HCT116 (cell line): ENCODE data around the gene TTC39C. TPM values are rescaled to one million over a fixed set of nuclear protein-coding genes. Genes with fewer than 3 reads are reported as not detected.

ENCODE experiments used
- ATAC-seq: fragments of 200-7000 bp; cut with Tn5 transposase; 2 replicates; pipeline ENCODE4 v1.9.1; 2020; ENCODE audit warnings: mild to moderate bottlenecking, moderate library complexity
- BruUV-seq: library from RNA; stranded (reverse); fragments of 400-500 nt; replicated peaks from 2 replicates; lab custom pipeline; 2021; lab: Mats Ljungman, UMichigan
- CTCF ChIA-PET: fragments of 300-600 bp; sonication (Branson Sonifier 250); formaldehyde crosslinking; loops from one replicate; lab custom pipeline; 2021; ENCODE audit warnings: antibody characterized with exemption; lab: Charles Lee
- POLR2A ChIA-PET: fragments of 300-600, 350-600 bp; sonication (Branson Sonifier 250); formaldehyde crosslinking; loops from one replicate; lab custom pipeline; 2021; ENCODE audit warnings: antibody characterized with exemption; lab: Charles Lee
- RAD21 ChIA-PET, 2 experiments: fragments of 300-600 bp; sonication (Branson Sonifier 250); formaldehyde crosslinking; loops; one replicate each; lab custom pipeline; 2023; ENCODE audit warnings: low total read pairs in 2 of 2; ENCODE audit not compliant: uncharacterized antibody in 2 of 2, unreplicated experiment in 2 of 2, low non-redundant PET in 1 of 2; lab: Charles Lee
- DNase-seq: peaks from one replicate; pipeline ENCODE4 v3.0.0-alpha.2; 2010; ENCODE audit warnings: low read depth, low spot score
- H2AFZ ChIP-seq: fragments of 200-600 bp; shearing (Covaris generic), sonication (generic); 2 replicates; pipeline ENCODE4 v1.6.1; 2017; ENCODE audit warnings: low read depth, mixed run types, mixed read lengths, antibody characterized with exemption, low read length; ENCODE audit not compliant: poor library complexity, severe bottlenecking
- H3K27ac ChIP-seq: 2 replicates; pipeline ENCODE4 v1.5.1; 2012; ENCODE audit warnings: low read depth, low read length
- H3K27me3 ChIP-seq: fragments of 200-600 bp; sonication (generic); 2 replicates; pipeline ENCODE4 v1.6.1; 2016; ENCODE audit warnings: mixed run types, low read length, mixed read lengths; ENCODE audit not compliant: insufficient read depth
- H3K36me3 ChIP-seq, 2 experiments: fragments of 200-500 bp in 1 of 2; fragments of 200-600 bp in 1 of 2; sonication (Bioruptor generic) in 1 of 2; sonication (generic) in 1 of 2; 2 replicates each; pipeline versions ENCODE4 v1.5.1 to v1.6.1; 2014 to 2016; ENCODE audit warnings: low read length in 2 of 2, inconsistent platforms in 1 of 2, mixed read lengths in 1 of 2, mixed run types in 1 of 2; ENCODE audit not compliant: insufficient read depth in 2 of 2, control insufficient read depth in 1 of 2
- H3K4me1 ChIP-seq, 2 experiments: fragments of 200-600 bp in 1 of 2; sonication (generic) in 1 of 2; 2 replicates each; pipeline versions ENCODE4 v1.5.1 to v1.6.1; 2012 to 2017; ENCODE audit warnings: low read length in 2 of 2, inconsistent platforms in 1 of 2, mild to moderate bottlenecking in 1 of 2, mixed read lengths in 1 of 2, mixed run types in 1 of 2, moderate library complexity in 1 of 2; ENCODE audit not compliant: insufficient read depth in 2 of 2, control insufficient read depth in 1 of 2
- H3K4me2 ChIP-seq: fragments of 200-600 bp; sonication (generic); 2 replicates; pipeline ENCODE4 v1.6.1; 2017; ENCODE audit warnings: mixed run types, low read length, mixed read lengths
- H3K4me3 ChIP-seq, 2 experiments: fragments of 200-600 bp in 1 of 2; sonication (generic) in 1 of 2; replicated peaks in 1 of 2; 2 replicates each; pipeline ENCODE4 v1.5.1; 2011 to 2016; ENCODE audit warnings: low read length in 2 of 2, control low read depth in 1 of 2, low read depth in 1 of 2, mild to moderate bottlenecking in 1 of 2, mixed read lengths in 1 of 2, mixed run types in 1 of 2
- H3K79me2 ChIP-seq: fragments of 200-600 bp; sonication (generic); 2 replicates; pipeline ENCODE4 v1.6.1; 2017; ENCODE audit warnings: mild to moderate bottlenecking, mixed run types, low read length, moderate library complexity, mixed read lengths; ENCODE audit not compliant: insufficient read depth
- H3K9ac ChIP-seq: fragments of 200-600 bp; sonication (generic); 2 replicates; pipeline ENCODE4 v1.6.1; 2016; ENCODE audit warnings: low read length, mixed read lengths
- H3K9me2 ChIP-seq: fragments of 200-600 bp; sonication (generic), shearing (Covaris generic); 2 replicates; pipeline ENCODE4 v1.6.1; 2017; ENCODE audit warnings: mixed run types, mild to moderate bottlenecking, moderate library complexity; ENCODE audit not compliant: insufficient read depth
- H3K9me3 ChIP-seq, 2 experiments: fragments of 200-500 bp in 1 of 2; fragments of 200-600 bp in 1 of 2; sonication (Bioruptor generic) in 1 of 2; sonication (generic) in 1 of 2; 2 replicates each; pipeline ENCODE4 v1.6.1; 2014 to 2017; ENCODE audit warnings: low read length in 2 of 2, mixed read lengths in 2 of 2, inconsistent platforms in 1 of 2, low read depth in 1 of 2, mild to moderate bottlenecking in 1 of 2, mixed run types in 1 of 2, moderate library complexity in 1 of 2; ENCODE audit not compliant: control insufficient read depth in 1 of 2, insufficient read depth in 1 of 2
- H4K20me1 ChIP-seq: fragments of 200-600 bp; sonication (generic), shearing (Covaris generic); 2 replicates; pipeline ENCODE4 v1.6.1; 2017; ENCODE audit warnings: mixed run types, mild to moderate bottlenecking, moderate library complexity; ENCODE audit not compliant: insufficient read depth
- ATF3 ChIP-seq: IDR thresholded peaks from 2 replicates; pipeline ENCODE4 v1.6.1; 2012
- CEBPB ChIP-seq: IDR thresholded peaks from 2 replicates; pipeline ENCODE4 v1.6.1; 2012; ENCODE audit warnings: low read depth
- EZH2 ChIP-seq: fragments of 200-600 bp; sonication (generic); IDR thresholded peaks from 2 replicates; pipeline ENCODE4 v1.6.1; 2017; ENCODE audit warnings: antibody characterized with exemption, mixed run types
- EZH2phosphoT487 ChIP-seq: fragments of 200-600 bp; IDR thresholded peaks from 2 replicates; pipeline ENCODE4 v1.6.1; 2018; ENCODE audit warnings: antibody characterized with exemption, borderline replicate concordance
- POLR2A ChIP-seq: IDR thresholded peaks from 2 replicates; pipeline ENCODE4 v1.7.0; 2011; ENCODE audit warnings: borderline replicate concordance; ENCODE audit not compliant: insufficient read depth, insufficient read length; ENCODE audit errors: extremely low read depth
- POLR2AphosphoS5 ChIP-seq: IDR thresholded peaks from 2 replicates; pipeline ENCODE4 v1.6.1; 2011; ENCODE audit warnings: mild to moderate bottlenecking, low read depth, low read length, moderate library complexity
- SIN3A ChIP-seq: IDR thresholded peaks from 2 replicates; pipeline ENCODE4 v1.6.1; 2012; ENCODE audit warnings: low read depth
- TCF7L2 ChIP-seq: IDR thresholded peaks from 2 replicates; pipeline ENCODE4 v1.7.0; 2011; ENCODE audit warnings: borderline replicate concordance, inconsistent platforms; ENCODE audit not compliant: insufficient read depth, insufficient read length; ENCODE audit errors: extremely low read depth
- YY1 ChIP-seq: IDR thresholded peaks from 2 replicates; pipeline ENCODE4 v1.6.1; 2011; ENCODE audit warnings: low read length, low read depth, moderate library complexity, mild to moderate bottlenecking; ENCODE audit not compliant: insufficient replicate concordance; ENCODE audit errors: extremely low read depth
- intact Hi-C: fragments of 100-400 bp; cut with micrococcal nuclease; formaldehyde crosslinking; loops from 2 replicates; pipeline ENCODE4 v1.10.0; 2022
- total RNA-seq: library from RNA; stranded (reverse); gene quantifications from one replicate; pipeline ENCODE4 v1.2.1, GENCODE V29; 2021; ENCODE audit not compliant: unreplicated experiment
- TF ChIP-seq, protein P1 (sequence below): IDR thresholded peaks from 2 replicates; pipeline ENCODE4 v1.6.1; 2011; ENCODE audit warnings: mild to moderate bottlenecking, low read length, moderate library complexity; ENCODE audit not compliant: insufficient replicate concordance; ENCODE audit errors: extremely low read depth
- TF ChIP-seq, protein P2 (sequence below), 3 experiments: fragments of 200-600 bp in 1 of 3; sonication (generic) in 1 of 3; IDR thresholded peaks in 2 of 3; conservative IDR thresholded peaks in 1 of 3; 2 replicates each; pipeline ENCODE4 v1.5.1; 2012 to 2017; ENCODE audit warnings: low read depth in 2 of 3, low read length in 2 of 3, antibody characterized with exemption in 1 of 3, borderline replicate concordance in 1 of 3, control low read depth in 1 of 3, mild to moderate bottlenecking in 1 of 3, mixed read lengths in 1 of 3, mixed run types in 1 of 3, moderate library complexity in 1 of 3; ENCODE audit not compliant: insufficient read depth in 1 of 3

The TTC39C gene
- total RNA-seq, 1 experiment from 2014 or later = 24.8 TPM

- no peaks in the 10 kb centered on the region for H3K9me2 ChIP-seq
- H3K27ac ChIP-seq = no peak overlapping the region
- ChIA-PET RAD21 (interaction anchor here in 1 of 2 experiments (0.7 kb wide), 1 partner anchor 101 kb away, joined by 8 read pairs; no protein-coding TSS in a partner anchor), CTCF (no interaction called here)
- DNase-seq = no peak
- no peaks in the 10 kb centered on the region for H3K9me3 ChIP-seq
- intact Hi-C loops = loop anchor here (10.0 kb wide), 1 partner anchor 53 kb away; no protein-coding TSS in a partner anchor
- no peak for TF ChIP-seq ATF3
- TF ChIP-seq CEBPB = no peak
- no peak for TF ChIP-seq EZH2
- no peak for TF ChIP-seq EZH2phosphoT487
- no peak for TF ChIP-seq SIN3A
- TF ChIP-seq POLR2A = no peak
- TF ChIP-seq POLR2AphosphoS5 = no peak
- TF ChIP-seq TCF7L2 = no peak
- TF ChIP-seq YY1 = no peak
- TF ChIP-seq, protein P1, sequence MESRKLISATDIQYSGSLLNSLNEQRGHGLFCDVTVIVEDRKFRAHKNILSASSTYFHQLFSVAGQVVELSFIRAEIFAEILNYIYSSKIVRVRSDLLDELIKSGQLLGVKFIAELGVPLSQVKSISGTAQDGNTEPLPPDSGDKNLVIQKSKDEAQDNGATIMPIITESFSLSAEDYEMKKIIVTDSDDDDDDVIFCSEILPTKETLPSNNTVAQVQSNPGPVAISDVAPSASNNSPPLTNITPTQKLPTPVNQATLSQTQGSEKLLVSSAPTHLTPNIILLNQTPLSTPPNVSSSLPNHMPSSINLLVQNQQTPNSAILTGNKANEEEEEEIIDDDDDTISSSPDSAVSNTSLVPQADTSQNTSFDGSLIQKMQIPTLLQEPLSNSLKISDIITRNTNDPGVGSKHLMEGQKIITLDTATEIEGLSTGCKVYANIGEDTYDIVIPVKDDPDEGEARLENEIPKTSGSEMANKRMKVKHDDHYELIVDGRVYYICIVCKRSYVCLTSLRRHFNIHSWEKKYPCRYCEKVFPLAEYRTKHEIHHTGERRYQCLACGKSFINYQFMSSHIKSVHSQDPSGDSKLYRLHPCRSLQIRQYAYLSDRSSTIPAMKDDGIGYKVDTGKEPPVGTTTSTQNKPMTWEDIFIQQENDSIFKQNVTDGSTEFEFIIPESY = no peak
- TF ChIP-seq, protein P2, sequence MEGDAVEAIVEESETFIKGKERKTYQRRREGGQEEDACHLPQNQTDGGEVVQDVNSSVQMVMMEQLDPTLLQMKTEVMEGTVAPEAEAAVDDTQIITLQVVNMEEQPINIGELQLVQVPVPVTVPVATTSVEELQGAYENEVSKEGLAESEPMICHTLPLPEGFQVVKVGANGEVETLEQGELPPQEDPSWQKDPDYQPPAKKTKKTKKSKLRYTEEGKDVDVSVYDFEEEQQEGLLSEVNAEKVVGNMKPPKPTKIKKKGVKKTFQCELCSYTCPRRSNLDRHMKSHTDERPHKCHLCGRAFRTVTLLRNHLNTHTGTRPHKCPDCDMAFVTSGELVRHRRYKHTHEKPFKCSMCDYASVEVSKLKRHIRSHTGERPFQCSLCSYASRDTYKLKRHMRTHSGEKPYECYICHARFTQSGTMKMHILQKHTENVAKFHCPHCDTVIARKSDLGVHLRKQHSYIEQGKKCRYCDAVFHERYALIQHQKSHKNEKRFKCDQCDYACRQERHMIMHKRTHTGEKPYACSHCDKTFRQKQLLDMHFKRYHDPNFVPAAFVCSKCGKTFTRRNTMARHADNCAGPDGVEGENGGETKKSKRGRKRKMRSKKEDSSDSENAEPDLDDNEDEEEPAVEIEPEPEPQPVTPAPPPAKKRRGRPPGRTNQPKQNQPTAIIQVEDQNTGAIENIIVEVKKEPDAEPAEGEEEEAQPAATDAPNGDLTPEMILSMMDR (IDR thresholded peaks at IDR 0.05 in 2 of 3, conservative IDR thresholded peaks at IDR 0.05 in 1 of 3; ENCODE audit: borderline replicate concordance in 1 of 3, insufficient read depth in 1 of 3, low read depth in 2 of 3, low read length in 2 of 3) = no peak
- TF ChIP-seq, all 23 proteins: peak for 0
- BruUV-seq = no TSS peak
- Histone ChIP-seq H3K9ac (no peak overlapping the region), H3K27me3 (no peaks in the 10 kb centered on the region), H3K79me2 (peaks cover 49% of the 10 kb centered on the region), H4K20me1 (no peaks in the 10 kb centered on the region), H3K4me1 (peaks cover 1 to 14% of the 10 kb centered on the region in 2 experiments; a peak in 3 of 4 replicates), H3K4me3 (no peak overlapping the region), H3K4me2 (no peak overlapping the region), H3K36me3 (0 out of 4 replicates have a peak, but pooled peaks cover 0 to 2% of the 10 kb centered on the region in 2 experiments), H2AFZ (no peak overlapping the region)
- POLR2A ChIA-PET = no interaction called here
- ATAC-seq = no peak
These were observed 7.0 kb downstream of the TTC39C start for GRCh38 chr18:24021505-24021904.
